Mesendoderm (in vitro differentiated cells): ENCODE results near the gene ENDOV.

Experiments
- DNase-seq: peaks from one replicate; pipeline ENCODE4 v3.0.0; 2013
- H2AK5ac ChIP-seq: 2 replicates; pipeline ENCODE4 v1.6.1; 2013; ENCODE audit warnings: low read length, inconsistent platforms
- H2BK120ac ChIP-seq: 2 replicates; pipeline ENCODE4 v1.6.1; 2013; ENCODE audit warnings: low read depth, mild to moderate bottlenecking, low read length, moderate library complexity, mixed read lengths
- H2BK15ac ChIP-seq: replicated peaks from 2 replicates; pipeline ENCODE4 v1.6.1; 2013; ENCODE audit warnings: low read depth, mild to moderate bottlenecking, moderate library complexity
- H2BK5ac ChIP-seq: 2 replicates; pipeline ENCODE4 v1.6.1; 2013; ENCODE audit warnings: low read length, inconsistent platforms
- H3K18ac ChIP-seq: 2 replicates; pipeline ENCODE4 v1.6.1; 2013; ENCODE audit warnings: mild to moderate bottlenecking, low read length, mixed read lengths
- H3K23ac ChIP-seq: one replicate; pipeline ENCODE4 v1.6.1; 2013; ENCODE audit warnings: low read length
- H3K27ac ChIP-seq: 2 replicates; pipeline ENCODE4 v1.5.1; 2013; ENCODE audit warnings: low read depth, mild to moderate bottlenecking, inconsistent platforms, low read length, moderate library complexity
- H3K27me3 ChIP-seq: 2 replicates; pipeline ENCODE4 v1.6.1; 2013; ENCODE audit warnings: low read length, control low read depth, mild to moderate bottlenecking, inconsistent platforms; ENCODE audit not compliant: insufficient read depth, poor library complexity
- H3K36me3 ChIP-seq: 2 replicates; pipeline ENCODE4 v1.6.1; 2013; ENCODE audit warnings: low read length, inconsistent platforms; ENCODE audit not compliant: control insufficient read depth, insufficient read depth
- H3K4ac ChIP-seq: one replicate; pipeline ENCODE4 v1.6.1; 2013; ENCODE audit warnings: low read depth, mild to moderate bottlenecking, low read length, moderate library complexity
- H3K4me1 ChIP-seq: 2 replicates; pipeline ENCODE4 v1.6.1; 2013; ENCODE audit warnings: low read depth, low read length, inconsistent platforms; ENCODE audit not compliant: control insufficient read depth
- H3K4me2 ChIP-seq: 2 replicates; pipeline ENCODE4 v1.6.1; 2013; ENCODE audit warnings: low read length
- H3K4me3 ChIP-seq: 2 replicates; pipeline ENCODE4 v1.5.1; 2013; ENCODE audit warnings: mild to moderate bottlenecking, low read length
- H3K56ac ChIP-seq: one replicate; pipeline ENCODE4 v1.6.1; 2013; ENCODE audit warnings: low read length
- H3K79me1 ChIP-seq: 2 replicates; pipeline ENCODE4 v1.6.1; 2013; ENCODE audit warnings: low read length, inconsistent platforms
- H3K79me2 ChIP-seq: 2 replicates; pipeline ENCODE4 v1.6.1; 2013; ENCODE audit warnings: mild to moderate bottlenecking, low read length; ENCODE audit not compliant: control insufficient read depth, insufficient read depth
- H3K9ac ChIP-seq: 2 replicates; pipeline ENCODE4 v1.6.1; 2013; ENCODE audit warnings: low read length, inconsistent platforms
- H4K5ac ChIP-seq: one replicate; pipeline ENCODE4 v1.6.1; 2013; ENCODE audit warnings: low read length
- H4K8ac ChIP-seq: one replicate; pipeline ENCODE4 v1.6.1; 2013; ENCODE audit warnings: low read depth, mild to moderate bottlenecking, control low read depth, low read length, moderate library complexity
- WGBS: extraction: QIAGEN DNeasy Blood & Tissue Kit; methylation state at CpG from one replicate; pipeline ENCODE4 v1.1.7; 2013; ENCODE audit warnings: low lambda C conversion rate, missing lambda C conversion rate; ENCODE audit not compliant: insufficient coverage; ENCODE audit errors: extremely low coverage; 5-methylcytosine and 5-hydroxymethylcytosine counted together

ENDOV gene

DNA sequence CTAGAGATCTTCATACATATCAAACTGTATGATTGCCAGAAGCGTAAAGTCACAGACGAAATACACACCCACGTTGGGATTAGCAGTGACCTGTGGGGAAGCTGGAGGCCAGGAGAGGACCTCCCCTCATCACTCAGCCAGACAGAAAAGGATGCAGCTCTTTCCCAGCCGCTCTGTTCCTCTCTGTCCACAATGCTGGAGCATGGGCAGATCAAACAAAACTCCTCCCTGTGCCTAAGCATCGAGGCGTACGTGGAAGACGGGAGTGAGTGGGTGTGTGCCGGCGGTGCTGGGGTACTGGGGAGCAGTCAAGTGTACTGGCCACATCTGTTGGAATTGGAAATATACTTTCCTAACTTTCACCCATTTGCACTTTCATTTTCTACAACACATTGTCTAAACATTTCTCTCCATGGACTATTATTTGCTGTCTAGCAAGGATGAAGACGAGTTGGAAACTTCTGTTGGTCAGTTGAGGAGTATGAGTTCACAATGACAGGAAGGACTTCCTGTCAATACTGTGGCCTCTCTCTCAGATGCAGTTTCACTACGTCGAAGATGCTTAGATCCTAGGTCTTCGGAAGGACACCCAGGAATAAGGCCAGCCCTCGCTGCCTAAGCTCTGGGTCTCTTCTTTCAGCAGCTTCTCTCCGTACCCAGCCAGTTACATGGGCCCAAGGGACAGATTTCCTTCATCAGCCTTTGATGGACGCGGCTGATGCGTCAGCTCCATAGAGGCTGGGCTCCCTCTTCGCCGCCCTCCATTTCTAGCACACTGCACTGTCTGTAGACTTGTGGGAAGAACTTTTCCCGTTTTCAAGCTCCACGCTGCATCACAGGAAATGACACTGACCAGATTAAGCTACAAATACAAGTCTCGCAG lies 30.6 kb upstream of the ENDOV start:
- Histone ChIP-seq H2BK120ac (no peak overlapping the region), H3K27me3 (no peaks in the 10 kb centered on the region), H3K27ac (no peak overlapping the region), H4K8ac (no peak overlapping the region), H2BK5ac (no peak overlapping the region), H4K5ac (no peak overlapping the region), H3K79me2 (no peaks in the 10 kb centered on the region), H3K56ac (no peak overlapping the region), H3K4me2 (no peak overlapping the region), H2BK15ac (no peak overlapping the region), H3K23ac (no peak overlapping the region), H3K79me1 (no peaks in the 10 kb centered on the region), H3K4me3 (no peak overlapping the region), H3K36me3 (peaks cover 4% of the 10 kb centered on the region), H3K4ac (no peak overlapping the region), H3K9ac (no peak overlapping the region), H3K18ac (no peak overlapping the region), H3K4me1 (no peaks in the 10 kb centered on the region), H2AK5ac (no peak overlapping the region)
- WGBS, result no CpG with 5 or more reads among the region's 24 CpGs
- DNase-seq, result no peak

- no peak overlapping the region for H2BK120ac ChIP-seq
- H3K56ac ChIP-seq, result no peak overlapping the region
- H3K79me1 ChIP-seq, result no peaks in the 10 kb centered on the region
- no peak overlapping the region for H2BK5ac ChIP-seq
- H2AK5ac ChIP-seq, result no peak overlapping the region
- peaks cover 3% of the 10 kb centered on the region for H3K36me3 ChIP-seq
- H3K4me2 ChIP-seq, result no peak overlapping the region
- no peak for DNase-seq
- no peaks in the 10 kb centered on the region for H3K27me3 ChIP-seq
- no peak overlapping the region for H4K5ac ChIP-seq
- H3K18ac ChIP-seq, result no peak overlapping the region
- H3K9ac ChIP-seq, result no peak overlapping the region
- H3K27ac ChIP-seq, result no peak overlapping the region
- H3K4me1 ChIP-seq, result no peaks in the 10 kb centered on the region
- H4K8ac ChIP-seq, result no peak overlapping the region
- H2BK15ac ChIP-seq, result no peak overlapping the region
- no peaks in the 10 kb centered on the region for H3K79me2 ChIP-seq
- H3K4ac ChIP-seq, result no peak overlapping the region
- no peak overlapping the region for H3K4me3 ChIP-seq
- no CpG with 5 or more reads among the region's 9 CpGs for WGBS
- no peak overlapping the region for H3K23ac ChIP-seq
Measured at GRCh38 chr17:80385046-80385445, 29.9 kb upstream of the ENDOV start.

DNA sequence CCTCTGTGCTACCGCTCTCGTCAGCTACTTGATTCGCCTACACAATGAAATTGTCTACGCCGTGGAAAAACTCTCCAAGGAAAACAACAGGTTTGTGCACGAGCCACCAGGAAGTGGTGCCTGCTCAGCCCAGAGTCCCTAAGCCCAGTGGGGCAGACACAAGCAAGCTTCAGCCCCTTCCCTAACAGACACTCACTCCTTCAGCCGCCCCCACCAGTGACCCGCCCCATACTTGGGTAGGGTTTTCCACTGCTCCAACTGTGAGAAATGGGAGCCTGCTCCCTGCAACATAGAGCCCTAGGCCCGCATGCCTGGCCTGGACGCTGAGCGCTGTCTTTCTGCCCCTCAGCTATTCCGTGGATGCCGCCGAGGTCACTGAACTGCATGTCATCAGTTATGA lies 28.6 kb upstream of the ENDOV start:
- Histone ChIP-seq H3K79me2 (no peaks in the 10 kb centered on the region), H3K9ac (no peak overlapping the region), H3K4me2 (no peak overlapping the region), H3K79me1 (no peaks in the 10 kb centered on the region), H3K4ac (no peak overlapping the region), H3K4me3 (no peak overlapping the region), H3K27ac (no peak overlapping the region), H3K18ac (no peak overlapping the region), H3K56ac (no peak overlapping the region), H3K4me1 (no peaks in the 10 kb centered on the region), H2BK5ac (no peak overlapping the region), H2AK5ac (no peak overlapping the region), H4K8ac (no peak overlapping the region), H2BK15ac (no peak overlapping the region), H3K36me3 (peaks cover 1% of the 10 kb centered on the region), H3K23ac (no peak overlapping the region), H4K5ac (no peak overlapping the region), H2BK120ac (no peak overlapping the region), H3K27me3 (no peaks in the 10 kb centered on the region)
- no peak for DNase-seq
- WGBS, result no CpG with 5 or more reads among the region's 14 CpGs

DNA sequence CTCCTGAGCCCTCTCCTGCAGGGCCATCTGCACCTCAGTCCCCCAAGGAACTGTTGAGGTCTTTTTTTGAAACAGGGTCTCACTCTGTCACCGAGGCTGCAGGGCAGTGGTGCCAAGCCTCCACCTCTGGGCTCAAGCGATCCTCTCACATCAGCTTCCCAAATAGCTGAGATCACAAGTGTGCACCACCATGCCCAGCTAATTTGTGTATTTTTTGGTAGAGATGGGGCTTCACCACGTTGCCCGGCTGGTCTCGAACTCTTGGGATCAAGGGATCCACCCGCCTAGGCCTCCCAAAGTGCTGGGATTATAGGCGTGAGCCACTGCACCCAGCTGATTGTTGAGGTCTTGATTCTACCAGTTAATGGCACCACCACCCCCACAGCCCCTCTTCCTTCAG lies 27.9 kb upstream of the ENDOV start:
- Histone ChIP-seq H3K4me2 (no peak overlapping the region), H3K56ac (no peak overlapping the region), H2BK15ac (no peak overlapping the region), H4K5ac (no peak overlapping the region), H3K4me3 (no peak overlapping the region), H3K79me1 (no peaks in the 10 kb centered on the region), H3K27me3 (no peaks in the 10 kb centered on the region), H2BK5ac (no peak overlapping the region), H2AK5ac (no peak overlapping the region), H3K9ac (no peak overlapping the region), H3K23ac (no peak overlapping the region), H3K79me2 (no peaks in the 10 kb centered on the region), H4K8ac (no peak overlapping the region), H3K18ac (no peak overlapping the region), H3K4ac (no peak overlapping the region), H3K4me1 (no peaks in the 10 kb centered on the region), H2BK120ac (no peak overlapping the region), H3K27ac (no peak overlapping the region), H3K36me3 (no peaks in the 10 kb centered on the region)
- DNase-seq, result no peak
- no CpG with 5 or more reads among the region's 7 CpGs for WGBS

- H3K27ac ChIP-seq, result no peak overlapping the region
- H2BK120ac ChIP-seq, result no peak overlapping the region
- WGBS, result no CpG with 5 or more reads among the region's 15 CpGs
Measured at GRCh38 chr17:80388175-80388574, 26.8 kb upstream of the ENDOV start.

DNA sequence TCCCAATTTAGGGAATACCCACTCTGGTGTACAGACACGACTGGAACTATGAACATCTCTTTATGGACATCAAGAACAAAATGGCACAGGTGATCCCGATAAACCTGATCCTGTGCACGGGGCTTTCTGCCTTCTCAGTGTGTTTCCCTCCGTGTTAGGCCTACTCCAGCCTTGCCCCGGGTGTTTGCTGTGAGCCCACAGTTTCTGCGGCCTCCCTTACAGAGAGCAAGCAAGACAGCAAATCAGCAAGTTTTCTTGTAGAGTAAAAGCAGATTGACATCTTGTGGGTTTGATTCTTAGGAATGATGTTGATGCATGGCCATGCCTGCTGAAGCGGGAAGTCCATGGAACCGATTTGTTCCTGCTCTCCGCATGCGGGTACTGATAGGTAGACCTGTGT lies 26.4 kb upstream of the ENDOV start:
- H3K4me1 ChIP-seq, result no peaks in the 10 kb centered on the region
- no CpG with 5 or more reads among the region's 10 CpGs for WGBS

More at GRCh38 chr17:80388175-80388574, 26.8 kb upstream of the ENDOV start:
- peak; percentile 22 for DNase-seq
- no peaks in the 10 kb centered on the region for H3K27me3 ChIP-seq
- H3K4me3 ChIP-seq, result no peak overlapping the region
- H3K4ac ChIP-seq, result no peak overlapping the region
- no peak overlapping the region for H2AK5ac ChIP-seq
- H2BK15ac ChIP-seq, result no peak overlapping the region
- no peak overlapping the region for H4K8ac ChIP-seq
- H3K36me3 ChIP-seq, result no peaks in the 10 kb centered on the region
- H2BK5ac ChIP-seq, result no peak overlapping the region
- no peak overlapping the region for H3K9ac ChIP-seq
- no peak overlapping the region for H3K18ac ChIP-seq
- no peak overlapping the region for H4K5ac ChIP-seq
- H3K79me2 ChIP-seq, result no peaks in the 10 kb centered on the region
- no peaks in the 10 kb centered on the region for H3K4me1 ChIP-seq
- H3K56ac ChIP-seq, result no peak overlapping the region
- no peak overlapping the region for H3K4me2 ChIP-seq
- H3K79me1 ChIP-seq, result no peaks in the 10 kb centered on the region
- H3K23ac ChIP-seq, result no peak overlapping the region

More for the DNA sequence above, 26.4 kb upstream of the ENDOV start:
- Histone ChIP-seq H3K4ac (no peak overlapping the region), H2BK120ac (no peak overlapping the region), H4K8ac (no peak overlapping the region), H3K4me2 (no peak overlapping the region), H3K18ac (no peak overlapping the region), H3K27me3 (no peaks in the 10 kb centered on the region), H3K56ac (no peak overlapping the region), H3K27ac (no peak overlapping the region), H3K79me1 (no peaks in the 10 kb centered on the region), H2BK5ac (no peak overlapping the region), H3K9ac (no peak overlapping the region), H2AK5ac (no peak overlapping the region), H4K5ac (no peak overlapping the region), H3K23ac (no peak overlapping the region), H3K36me3 (no peaks in the 10 kb centered on the region), H3K4me3 (no peak overlapping the region), H2BK15ac (no peak overlapping the region), H3K79me2 (no peaks in the 10 kb centered on the region)
- no peak for DNase-seq
